GM12878 (cell line): ENCODE data around the gene CDK2. TPM values are rescaled to one million over a fixed set of nuclear protein-coding genes. Genes with fewer than 3 reads are reported as not detected.

ENCODE experiments used
- ATAC-seq: fragments of 200-7000 bp; cut with Tn5 transposase; 3 replicates; pipeline ENCODE4 v1.9.1; 2020; ENCODE audit warnings: mild to moderate bottlenecking, moderate library complexity
- BruUV-seq: library from RNA; stranded (reverse); fragments of 400-500 nt; replicated peaks from 2 replicates; lab custom pipeline; 2021; lab: Mats Ljungman, UMichigan
- CTCF ChIA-PET: fragments of 300-600 bp; sonication (Branson Sonifier 250); formaldehyde crosslinking; extraction: SDS; loops from one replicate; lab custom pipeline; 2021; ENCODE audit warnings: inconsistent platforms; lab: Yijun Ruan, JAX
- POLR2A ChIA-PET: fragments of 350-600 bp; formaldehyde crosslinking; extraction: SDS; loops from one replicate; lab custom pipeline; 2021; ENCODE audit warnings: inconsistent platforms; lab: Charles Lee
- RAD21 ChIA-PET: fragments of 300-600 bp; sonication (Branson Sonifier 250); formaldehyde crosslinking; loops from one replicate; lab custom pipeline; 2023; ENCODE audit warnings: antibody characterized with exemption; ENCODE audit not compliant: unreplicated experiment; lab: Charles Lee
- SMC1A ChIA-PET: fragments of 300-600 bp; sonication (Branson Sonifier 250); formaldehyde crosslinking; loops from one replicate; lab custom pipeline; 2023; ENCODE audit not compliant: unreplicated experiment, uncharacterized antibody; lab: Charles Lee
- DNase-seq: peaks from one replicate; pipeline ENCODE4 v3.0.0-alpha.2; 2011; ENCODE audit warnings: low read depth, low spot score
- FAIRE-seq: peaks from 3 replicates; lab custom pipeline; 2011; peaks lifted over from hg19 to GRCh38; lab: Jason Lieb, UNC
- H2AFZ ChIP-seq: 2 replicates; pipeline ENCODE4 v1.6.0; 2011; ENCODE audit warnings: low read depth, low read length, control low read depth; ENCODE audit not compliant: control insufficient read depth
- H3K27ac ChIP-seq: 2 replicates; pipeline ENCODE4 v1.5.1; 2011; ENCODE audit warnings: control low read depth; ENCODE audit not compliant: control insufficient read depth, insufficient read depth
- H3K27me3 ChIP-seq, 2 experiments: replicated peaks in 1 of 2; 2 replicates each; pipeline versions ENCODE4 v1.6.0 to v1.6.1; 2011; ENCODE audit warnings: low read length in 1 of 2; ENCODE audit not compliant: control insufficient read depth in 2 of 2, insufficient read depth in 2 of 2
- H3K36me3 ChIP-seq, 2 experiments: 2 replicates each; pipeline ENCODE4 v1.5.1; 2011; ENCODE audit warnings: low read length in 1 of 2; ENCODE audit not compliant: control insufficient read depth in 2 of 2, insufficient read depth in 2 of 2
- H3K4me1 ChIP-seq: 2 replicates; pipeline ENCODE4 v1.6.1; 2011; ENCODE audit warnings: mild to moderate bottlenecking, low read length, moderate library complexity, mixed read lengths; ENCODE audit not compliant: control insufficient read depth, insufficient read depth
- H3K4me2 ChIP-seq: 2 replicates; pipeline ENCODE4 v1.6.0; 2011; ENCODE audit warnings: control low read depth; ENCODE audit not compliant: control insufficient read depth, insufficient read depth
- H3K4me3 ChIP-seq: fragments of 200-600 bp; sonication (generic); 2 replicates; pipeline ENCODE4 v1.5.1; 2016
- H3K79me2 ChIP-seq: 2 replicates; pipeline ENCODE4 v1.6.0; 2011; ENCODE audit warnings: low read length; ENCODE audit not compliant: control insufficient read depth, insufficient read depth
- H3K9ac ChIP-seq: 2 replicates; pipeline ENCODE4 v1.8.0; 2011; ENCODE audit warnings: low read length, control low read depth, mixed read lengths; ENCODE audit not compliant: control insufficient read depth, insufficient read depth
- H3K9me3 ChIP-seq: replicated peaks from 3 replicates; pipeline ENCODE4 v1.5.1; 2011; ENCODE audit warnings: mild to moderate bottlenecking, low read length; ENCODE audit not compliant: control insufficient read depth, insufficient read depth
- H4K20me1 ChIP-seq: 2 replicates; pipeline ENCODE4 v1.6.0; 2011; ENCODE audit not compliant: control insufficient read depth, insufficient read depth
- BCL11A ChIP-seq: IDR thresholded peaks from 2 replicates; pipeline ENCODE4 v1.6.1; 2011; ENCODE audit warnings: low read depth, low read length
- BCL3 ChIP-seq: IDR thresholded peaks from 2 replicates; pipeline ENCODE4 v1.6.1; 2011; ENCODE audit warnings: borderline replicate concordance, low read depth, mild to moderate bottlenecking, moderate library complexity, low read length; ENCODE audit not compliant: insufficient read depth, poor library complexity, severe bottlenecking
- BHLHE40 ChIP-seq, 2 experiments: fragments of 450-650 bp in 1 of 2; IDR thresholded peaks; 2 replicates each; pipeline ENCODE4 v1.6.1; 2011 to 2017; ENCODE audit warnings: low read depth in 2 of 2, borderline replicate concordance in 1 of 2, improper control_type of control experiment in 1 of 2, low read length in 1 of 2, mild to moderate bottlenecking in 1 of 2
- CREB1 ChIP-seq: IDR thresholded peaks from 2 replicates; pipeline ENCODE4 v1.6.1; 2012; ENCODE audit warnings: low read depth, mild to moderate bottlenecking, inconsistent platforms
- IKZF1 ChIP-seq: fragments of 450-650 bp; conservative IDR thresholded peaks from 2 replicates; pipeline ENCODE4 v1.6.1; 2017; ENCODE audit warnings: antibody characterized with exemption, mild to moderate bottlenecking
- MYB ChIP-seq: fragments of 150-350 bp; IDR thresholded peaks from 2 replicates; pipeline ENCODE4 v1.6.1; 2014; ENCODE audit warnings: mild to moderate bottlenecking, low read depth, low read length, borderline replicate concordance
- POLR2A ChIP-seq: IDR thresholded peaks from 2 replicates; pipeline ENCODE4 v1.6.1; 2011; ENCODE audit warnings: low read depth, mild to moderate bottlenecking, low read length
- PRDM15 ChIP-seq: fragments of 450-650 bp; formaldehyde crosslinking; IDR thresholded peaks from 2 replicates; pipeline ENCODE4 v1.4.0; 2020; ENCODE audit warnings: mild to moderate bottlenecking, moderate library complexity
- SIN3A ChIP-seq: IDR thresholded peaks from 2 replicates; pipeline ENCODE4 v1.6.1; 2012; ENCODE audit warnings: low read depth, low read length, improper control_type of control experiment
- SMAD1 ChIP-seq: fragments of 450-650 bp; IDR thresholded peaks from 2 replicates; pipeline ENCODE4 v1.6.1; 2018; ENCODE audit warnings: mild to moderate bottlenecking, low read depth; ENCODE audit not compliant: partially characterized antibody
- SUZ12 ChIP-seq: fragments of 200-600 bp; sonication (generic); IDR thresholded peaks from one replicate; pipeline ENCODE4 v1.6.1; 2018; ENCODE audit warnings: antibody characterized with exemption, mild to moderate bottlenecking; ENCODE audit not compliant: unreplicated experiment
- YY1 ChIP-seq: IDR thresholded peaks from 2 replicates; pipeline ENCODE4 v1.6.1; 2011; ENCODE audit warnings: low read depth, mild to moderate bottlenecking, low read length
- ZBED1 ChIP-seq: IDR thresholded peaks from 2 replicates; pipeline ENCODE4 v1.6.1; 2016; ENCODE audit warnings: borderline replicate concordance
- ZNF217 ChIP-seq: fragments of 450-650 bp; IDR thresholded peaks from 2 replicates; pipeline ENCODE4 v1.6.1; 2017; ENCODE audit warnings: antibody characterized with exemption, mild to moderate bottlenecking
- ZNF384 ChIP-seq: IDR thresholded peaks from 2 replicates; pipeline ENCODE4 v1.6.1; 2012; ENCODE audit warnings: low read depth, mild to moderate bottlenecking, low read length, improper control_type of control experiment, borderline replicate concordance
- WGBS: methylation state at CpG from one replicate; pipeline ENCODE4 v1.1.6; 2016; ENCODE audit warnings: low lambda C conversion rate; ENCODE audit not compliant: insufficient replicate concordance, insufficient coverage; ENCODE audit errors: missing lambda C conversion rate; 5-methylcytosine and 5-hydroxymethylcytosine counted together
- in situ Hi-C: fragments of 300-500 bp; cut with MboI; formaldehyde crosslinking; loops from 9 replicates; pipeline ENCODE4 v1.14.3; 2018; ENCODE audit warnings: mixed read lengths
- intact Hi-C: fragments of 100-400 bp; cut with micrococcal nuclease; formaldehyde crosslinking; loops from one replicate; pipeline ENCODE4 v1.14.2; 2022; ENCODE audit not compliant: unreplicated experiment
- polyA plus RNA-seq, 11 experiments: library from polyadenylated mRNA; depleted of rRNA in 4 of 11; unstranded in 6 of 11; stranded (reverse) in 5 of 11; fragments of >200 nt; fragmentation: Nextera tagmentation in 4 of 11; fragmentation: Illumina TruSeq in 1 of 11; extraction: Ambion mirVana in 4 of 11; extraction: Trizol in 1 of 11; gene quantifications; 1 replicate in 1 of 11; 2 replicates in 10 of 11; pipeline versions ENCODE4 v1.2.1 to v1.2.3, GENCODE V29; 2011 to 2016; ENCODE audit warnings: inconsistent platforms in 2 of 11, missing spikeins in 2 of 11, low read depth in 1 of 11
- total RNA-seq, 4 experiments: library from RNA; depleted of rRNA in 3 of 4; stranded (reverse); fragments of >200 nt in 3 of 4; fragmentation: Illumina TruSeq in 1 of 4; extraction: Trizol in 1 of 4; gene quantifications; 2 replicates each; pipeline versions ENCODE4 v1.2.1 to v1.2.3, GENCODE V29; 2013 to 2021

CDK2 gene
- total and polyA plus RNA-seq, 10 of the 15 experiments (the other 5 are each of a cell fraction or from before 2014, with no cell fraction given) = 13.1 to 138 (median 82.2) TPM

GRCh38 chr12:55926738-55927587 is 39.7 kb upstream of the CDK2 start:
- WGBS = under 1% methylated on average over 40 of the region's 42 CpGs
- peaks cover 65% of the 10 kb centered on the region for H3K79me2 ChIP-seq
- peaks cover 0 to 16% of the 10 kb centered on the region in 2 experiments; a peak in 3 of 4 replicates for H3K36me3 ChIP-seq
- ChIA-PET SMC1A (interaction anchor here (0.6 to 4.8 kb wide), 24 partner anchors 10 to 427 kb away, joined by 3 to 34 read pairs (median 5); partner anchors contain the start of genes DNAJC14, ORMDL2, RAB5B and SARNP), CTCF (interaction anchor here (0.5 to 6.8 kb wide), 38 partner anchors 8 to 372 kb away, joined by 3 to 57 read pairs (median 4); partner anchors contain the start of genes CD63, DNAJC14, GDF11 and ORMDL2), POLR2A (interaction anchor here (0.6 to 7.3 kb wide), 20 partner anchors 13 to 1430 kb away, joined by 3 to 66 read pairs (median 4); partner anchors contain the start of genes CD63, DNAJC14, NACA and ORMDL2), RAD21 (interaction anchor here (0.5 to 5.3 kb wide), 17 partner anchors 13 to 197 kb away, joined by 3 to 30 read pairs (median 5); partner anchors contain the start of genes DNAJC14, ORMDL2, PA2G4 and RAB5B)
- intact Hi-C loops (loop anchor here (1.0 to 5.0 kb wide), 3 partner anchors 110 to 190 kb away; partner anchors contain the start of genes RPL41, RPS26, SARNP and ZC3H10), in situ Hi-C loops (loop anchor here (5.0 kb wide), 1 partner anchor 100 kb away; the partner anchor contains the start of gene DNAJC14)
- BruUV-seq = TSS peak; percentile 59
- peaks cover 3% of the 10 kb centered on the region; the same call in 1 of the 2 replicates for H3K4me1 ChIP-seq
- peak overlapping the region; percentile 98 for H3K4me2 ChIP-seq
- peak overlapping the region; percentile 96 for H3K27ac ChIP-seq
- FAIRE-seq (peak; percentile 52), DNase-seq (peak; percentile 81), ATAC-seq (peak; percentile 65)
- no peaks in the 10 kb centered on the region for H3K9me3 ChIP-seq
- H3K4me3 ChIP-seq = peak overlapping the region; percentile 93
- peak overlapping the region; percentile 99 for H3K9ac ChIP-seq
- H2AFZ ChIP-seq = peak overlapping the region; percentile 61
- no peaks in the 10 kb centered on the region for H4K20me1 ChIP-seq
- H3K27me3 ChIP-seq = no peaks in the 10 kb centered on the region
- peak; percentile 54; the same call in 1 of the 2 replicates for TF ChIP-seq SIN3A
- TF ChIP-seq PRDM15 = no peak
- peak; percentile 98 for TF ChIP-seq YY1
- peak; percentile 45 to 71; a peak in 3 of 4 replicates for TF ChIP-seq BHLHE40 (IDR thresholded peaks at IDR 0.05; ENCODE audit: borderline replicate concordance in 1 of 2, low read depth in 2 of 2, low read length in 1 of 2)
- no peak for TF ChIP-seq BCL3
- TF ChIP-seq BCL11A = no peak
- TF ChIP-seq IKZF1 = 0 out of 2 replicates have a peak, but pooled peaks have one; percentile 7
- peak; percentile 46; the same call in 1 of the 2 replicates for TF ChIP-seq ZBED1
- TF ChIP-seq CREB1 = peak; percentile 48
- no peak for TF ChIP-seq MYB
- TF ChIP-seq POLR2A = peak; percentile 80
- no peak for TF ChIP-seq ZNF217
- no peak for TF ChIP-seq ZNF384
- no peak for TF ChIP-seq SMAD1
- no peak for TF ChIP-seq SUZ12
